Testis (tissue), 2 donors: ENCODE measurements around the gene RYR3.

Experiments used
- CTCF ChIP-seq, 3 experiments: fragments of 450-650 bp in 2 of 3; fragments of 200-600 bp in 1 of 3; sonication (generic) in 1 of 3; IDR thresholded peaks; one replicate each; pipeline ENCODE4 v1.5.1; 2016 to 2019; ENCODE audit warnings: antibody characterized with exemption in 3 of 3, mild to moderate bottlenecking in 2 of 3, moderate library complexity in 1 of 3
- POLR2A ChIP-seq: fragments of 450-650 bp; IDR thresholded peaks from one replicate; pipeline ENCODE4 v1.6.1; 2017; ENCODE audit warnings: antibody characterized with exemption, mild to moderate bottlenecking, moderate library complexity

GRCh38 chr15:33503681-33504080 lies 192.9 kb downstream of the RYR3 start:
- TF ChIP-seq CTCF (IDR thresholded peaks at IDR 0.05): no peak
- no peak for TF ChIP-seq POLR2A
